Dendritic cell treated with granulocyte-macrophage colony-stimulating factor and Interleukin-4, amounts not matched to agents 40 ng/mL and 50 ng/mL, for 4 days (primary cell): ENCODE results near the gene UBN1.
"Not testable (repeated sequence)": the region's sequence is repeated elsewhere in the genome, so short reads cannot be mapped to it uniquely, and the experiment has no call there.

Source experiments
- H3K27ac Mint-ChIP-seq: one replicate; pipeline ENCODE4 v1.8.0; 2022; ENCODE audit warnings: mild to moderate bottlenecking, mixed read lengths
- H3K27me3 Mint-ChIP-seq: one replicate; pipeline ENCODE4 v1.8.0; 2022; ENCODE audit warnings: mild to moderate bottlenecking, mixed read lengths
- H3K36me3 Mint-ChIP-seq: one replicate; pipeline ENCODE4 v1.8.0; 2022; ENCODE audit warnings: low read depth, mixed read lengths
- H3K4me1 Mint-ChIP-seq: one replicate; pipeline ENCODE4 v1.8.0; 2022; ENCODE audit warnings: low read depth, mixed read lengths
- H3K4me3 Mint-ChIP-seq: one replicate; pipeline ENCODE4 v1.8.0; 2022; ENCODE audit warnings: mild to moderate bottlenecking, moderate library complexity, mixed read lengths
- H3K9me3 Mint-ChIP-seq: one replicate; pipeline ENCODE4 v1.8.0; 2022; ENCODE audit warnings: mixed read lengths
- intact Hi-C: fragments of 100-400 bp; cut with micrococcal nuclease; formaldehyde crosslinking; loops from one replicate; pipeline ENCODE4 v1.15.0; 2022

Gene UBN1

DNA sequence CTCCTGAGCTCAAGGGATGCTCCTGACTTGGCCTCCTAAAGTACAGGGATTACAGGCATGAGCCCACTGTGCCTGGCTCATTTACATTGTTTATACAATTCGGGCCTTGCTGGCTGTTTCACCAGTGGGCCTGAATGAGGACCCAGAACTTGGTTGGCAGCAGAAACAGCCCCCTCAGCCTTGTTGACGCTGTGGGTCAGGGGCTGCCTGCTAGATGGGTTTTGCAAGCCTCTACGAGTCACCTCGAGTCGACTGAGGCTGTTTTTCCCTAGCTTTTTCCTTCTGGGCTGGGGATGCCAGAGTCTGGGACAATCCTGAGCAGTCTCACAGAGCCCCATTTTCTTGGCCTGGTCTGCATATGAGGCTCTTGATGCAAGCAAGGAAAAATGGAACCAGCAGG is 73.5 kb downstream of the UBN1 start:
- peaks cover 18% of the 10 kb centered on the region for H3K27me3 Mint-ChIP-seq
- intact Hi-C loops: no loop called here
- H3K9me3 Mint-ChIP-seq: no peaks in the 10 kb centered on the region
- H3K4me3 Mint-ChIP-seq: no peak overlapping the region
- no peaks in the 10 kb centered on the region for H3K4me1 Mint-ChIP-seq
- no peak overlapping the region for H3K27ac Mint-ChIP-seq
- H3K36me3 Mint-ChIP-seq: no peaks in the 10 kb centered on the region

- Mint-ChIP-seq H3K27me3 (peaks cover 18% of the 10 kb centered on the region), H3K36me3 (no peaks in the 10 kb centered on the region), H3K9me3 (peaks cover 12% of the 10 kb centered on the region), H3K4me3 (no peak overlapping the region), H3K4me1 (no peaks in the 10 kb centered on the region), H3K27ac (no peak overlapping the region)
- intact Hi-C loops: no loop called here
These were observed 75.6 kb downstream of the UBN1 start for GRCh38 chr16:4922721-4923342.

GRCh38 chr16:4923853-4924252 is 76.6 kb downstream of the UBN1 start:
- H3K27ac Mint-ChIP-seq: no peak overlapping the region
- peaks cover 18% of the 10 kb centered on the region for H3K27me3 Mint-ChIP-seq
- no peak overlapping the region for H3K4me3 Mint-ChIP-seq
- H3K36me3 Mint-ChIP-seq: no peaks in the 10 kb centered on the region
- intact Hi-C loops: no loop called here
- no peaks in the 10 kb centered on the region for H3K4me1 Mint-ChIP-seq
- peaks cover 12% of the 10 kb centered on the region for H3K9me3 Mint-ChIP-seq

GRCh38 chr16:4924593-4925292 is 77.5 kb downstream of the UBN1 start:
- intact Hi-C loops: no loop called here
- no peaks in the 10 kb centered on the region for H3K36me3 Mint-ChIP-seq
- H3K9me3 Mint-ChIP-seq: peaks cover 12% of the 10 kb centered on the region
- no peak overlapping the region for H3K4me3 Mint-ChIP-seq
- H3K27ac Mint-ChIP-seq: no peak overlapping the region
- H3K4me1 Mint-ChIP-seq: no peaks in the 10 kb centered on the region
- H3K27me3 Mint-ChIP-seq: peaks cover 22% of the 10 kb centered on the region

DNA sequence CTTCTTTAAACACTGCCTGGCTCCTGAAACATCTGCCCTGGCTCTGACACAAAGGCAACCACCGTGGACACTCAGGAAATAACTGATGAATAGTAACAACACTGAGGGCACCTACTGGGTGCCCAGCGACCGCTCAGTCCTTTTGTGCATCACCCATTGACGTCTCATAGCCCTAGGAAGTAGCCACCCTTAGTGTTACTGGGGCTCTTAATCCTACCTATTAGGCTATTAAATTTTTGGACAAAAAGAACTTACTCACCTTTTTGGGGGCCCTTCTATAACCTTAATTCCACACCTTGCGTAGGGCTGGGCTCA is 78.0 kb downstream of the UBN1 start:
- Mint-ChIP-seq H3K4me1 (no peaks in the 10 kb centered on the region), H3K4me3 (no peak overlapping the region), H3K27me3 (peaks cover 22% of the 10 kb centered on the region), H3K9me3 (peaks cover 12% of the 10 kb centered on the region), H3K27ac (no peak overlapping the region), H3K36me3 (no peaks in the 10 kb centered on the region)
- intact Hi-C loops: no loop called here

- Mint-ChIP-seq H3K27ac (no peak overlapping the region), H3K9me3 (peaks cover 12% of the 10 kb centered on the region), H3K27me3 (peaks cover 24% of the 10 kb centered on the region), H3K36me3 (no peaks in the 10 kb centered on the region), H3K4me1 (no peaks in the 10 kb centered on the region), H3K4me3 (no peak overlapping the region)
- intact Hi-C loops: no loop called here
These were observed 78.5 kb downstream of the UBN1 start for GRCh38 chr16:4925791-4926190.

DNA sequence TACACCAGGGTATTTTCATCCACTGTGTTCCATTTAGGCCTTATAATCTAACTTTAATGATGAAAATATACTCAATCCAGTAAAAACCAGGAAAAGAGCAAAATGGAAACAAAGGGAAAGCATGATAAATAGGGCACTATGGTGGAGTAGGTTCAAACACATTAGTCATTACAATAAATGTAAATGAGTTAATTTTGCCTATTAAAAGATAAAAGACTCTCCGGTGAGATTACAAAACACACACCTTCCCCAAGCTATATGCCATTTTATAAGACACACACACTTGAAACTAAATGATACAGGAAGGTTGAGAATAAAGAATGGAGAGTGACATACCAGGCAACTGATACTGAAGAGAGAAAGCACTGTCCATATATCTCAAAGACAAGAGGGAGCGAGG is 79.6 kb downstream of the UBN1 start:
- Mint-ChIP-seq H3K4me1 (no peaks in the 10 kb centered on the region), H3K4me3 (no peak overlapping the region), H3K27me3 (peaks cover 26% of the 10 kb centered on the region), H3K27ac (no peak overlapping the region), H3K36me3 (no peaks in the 10 kb centered on the region), H3K9me3 (peaks cover 12% of the 10 kb centered on the region)
- intact Hi-C loops: no loop called here

GRCh38 chr16:4927661-4928060 is 80.4 kb downstream of the UBN1 start:
- intact Hi-C loops: no loop called here
- Mint-ChIP-seq H3K36me3 (no peaks in the 10 kb centered on the region), H3K27ac (no peak overlapping the region), H3K4me3 (no peak overlapping the region), H3K27me3 (peaks cover 28% of the 10 kb centered on the region), H3K9me3 (peaks cover 12% of the 10 kb centered on the region), H3K4me1 (no peaks in the 10 kb centered on the region)

- peaks cover 12% of the 10 kb centered on the region for H3K9me3 Mint-ChIP-seq
- intact Hi-C loops: no loop called here
- H3K4me3 Mint-ChIP-seq: no peak overlapping the region
- H3K4me1 Mint-ChIP-seq: no peaks in the 10 kb centered on the region
- H3K36me3 Mint-ChIP-seq: no peaks in the 10 kb centered on the region
- peaks cover 29% of the 10 kb centered on the region for H3K27me3 Mint-ChIP-seq
- no peak overlapping the region for H3K27ac Mint-ChIP-seq
These were observed 80.9 kb downstream of the UBN1 start for GRCh38 chr16:4928227-4928626.

- H3K36me3 Mint-ChIP-seq, intact Hi-C loops, H3K27ac Mint-ChIP-seq, H3K4me1 Mint-ChIP-seq, H3K4me3 Mint-ChIP-seq: not testable (repeated sequence)
- Mint-ChIP-seq H3K27me3 (peaks cover 38% of the 10 kb centered on the region), H3K9me3 (peaks cover 12% of the 10 kb centered on the region)
These were observed 82.3 kb downstream of the UBN1 start for GRCh38 chr16:4929619-4930018.

- peaks cover 49% of the 10 kb centered on the region for H3K27me3 Mint-ChIP-seq
- H3K36me3 Mint-ChIP-seq: no peaks in the 10 kb centered on the region
- H3K9me3 Mint-ChIP-seq: peaks cover 12% of the 10 kb centered on the region
- H3K4me1 Mint-ChIP-seq: peaks cover 1% of the 10 kb centered on the region
- H3K4me3 Mint-ChIP-seq: no peak overlapping the region
- intact Hi-C loops: no loop called here
- H3K27ac Mint-ChIP-seq: no peak overlapping the region
These were observed 84.1 kb downstream of the UBN1 start for GRCh38 chr16:4931381-4931780.
